ENCODE results near the gene C11orf71.

C11orf71 gene

DNA sequence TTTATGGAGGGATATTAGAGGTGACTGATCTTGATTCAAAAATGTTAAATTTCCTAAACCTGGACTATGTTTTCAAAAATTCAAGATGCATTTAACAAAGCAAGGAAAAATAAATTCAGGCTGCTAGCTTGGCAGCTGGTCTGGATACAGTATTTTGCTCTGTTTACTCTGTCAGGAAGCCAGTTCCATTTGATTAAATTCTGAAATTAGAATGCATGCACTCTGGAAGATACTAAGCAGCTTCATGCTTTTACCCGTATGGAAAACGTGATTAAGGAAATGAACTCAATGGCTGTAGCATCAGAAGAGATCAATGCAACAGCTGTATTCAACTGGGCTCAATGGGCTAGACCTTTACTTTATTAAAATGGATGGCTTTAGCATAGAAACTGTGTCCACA, 14.2 kb downstream of the C11orf71 start:
- no peak overlapping the region for H3K9ac ChIP-seq (ENCODE audit: low read depth, low read length)
- H3K36me3 ChIP-seq (ENCODE audit: insufficient read depth, low read length): no peaks in the 10 kb centered on the region
- no peaks in the 10 kb centered on the region for H3K4me1 ChIP-seq (ENCODE audit: insufficient read depth, low read length)
- no peaks in the 10 kb centered on the region; the same call in 1 of the 2 replicates for H3K9me3 ChIP-seq (ENCODE audit: control insufficient read depth, insufficient read depth, low read length)

DNA sequence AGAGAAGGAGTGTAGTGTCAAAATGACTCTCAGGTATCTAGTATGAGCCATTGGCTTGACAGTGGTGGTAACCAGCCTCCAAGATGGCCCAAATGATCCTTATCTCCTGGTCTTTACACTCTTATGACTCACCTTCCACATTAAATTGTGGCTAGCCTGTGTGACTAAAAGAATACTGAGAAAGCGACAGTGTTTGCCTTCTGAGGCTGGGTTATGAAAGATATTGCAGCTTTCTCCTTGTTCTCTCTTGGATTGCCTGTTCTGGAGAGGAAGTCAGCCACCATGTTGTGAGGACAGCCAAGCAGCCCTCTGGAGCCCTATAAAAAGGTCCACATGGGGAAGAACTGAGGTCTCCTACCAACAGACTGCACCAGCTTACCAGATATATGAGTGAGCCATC, 15.8 kb downstream of the C11orf71 start:
- Histone ChIP-seq H3K9ac (ENCODE audit: low read depth, low read length) (no peak overlapping the region), H3K4me1 (ENCODE audit: insufficient read depth, low read length) (no peaks in the 10 kb centered on the region), H3K9me3 (ENCODE audit: control insufficient read depth, insufficient read depth, low read length) (no peaks in the 10 kb centered on the region; the same call in 1 of the 2 replicates), H3K36me3 (ENCODE audit: insufficient read depth, low read length) (no peaks in the 10 kb centered on the region)

DNA sequence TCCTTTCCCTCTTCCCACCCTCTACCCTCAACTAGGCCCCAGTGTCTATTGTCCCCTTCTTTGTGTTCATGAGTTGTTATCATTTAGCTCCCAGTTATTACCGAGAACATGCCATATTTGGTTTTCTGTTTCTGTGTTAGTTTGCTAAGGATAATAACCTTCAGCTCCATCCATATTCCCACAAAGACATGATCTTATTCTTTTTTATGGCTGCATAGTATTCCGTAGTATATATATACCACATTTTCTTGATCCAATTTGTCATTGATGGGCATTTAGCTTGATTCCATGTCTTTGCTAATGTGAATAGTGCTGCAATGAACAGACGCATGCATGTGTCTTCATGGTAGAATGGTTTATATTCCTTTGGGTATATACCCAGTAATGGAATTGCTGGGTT, 17.8 kb downstream of the C11orf71 start:
- Histone ChIP-seq H3K9me3 (ENCODE audit: control insufficient read depth, insufficient read depth, low read length) (no peaks in the 10 kb centered on the region; the same call in 1 of the 2 replicates), H3K9ac (ENCODE audit: low read depth, low read length) (no peak overlapping the region), H3K4me1 (ENCODE audit: insufficient read depth, low read length) (peaks cover 7% of the 10 kb centered on the region), H3K36me3 (ENCODE audit: insufficient read depth, low read length) (no peaks in the 10 kb centered on the region)

DNA sequence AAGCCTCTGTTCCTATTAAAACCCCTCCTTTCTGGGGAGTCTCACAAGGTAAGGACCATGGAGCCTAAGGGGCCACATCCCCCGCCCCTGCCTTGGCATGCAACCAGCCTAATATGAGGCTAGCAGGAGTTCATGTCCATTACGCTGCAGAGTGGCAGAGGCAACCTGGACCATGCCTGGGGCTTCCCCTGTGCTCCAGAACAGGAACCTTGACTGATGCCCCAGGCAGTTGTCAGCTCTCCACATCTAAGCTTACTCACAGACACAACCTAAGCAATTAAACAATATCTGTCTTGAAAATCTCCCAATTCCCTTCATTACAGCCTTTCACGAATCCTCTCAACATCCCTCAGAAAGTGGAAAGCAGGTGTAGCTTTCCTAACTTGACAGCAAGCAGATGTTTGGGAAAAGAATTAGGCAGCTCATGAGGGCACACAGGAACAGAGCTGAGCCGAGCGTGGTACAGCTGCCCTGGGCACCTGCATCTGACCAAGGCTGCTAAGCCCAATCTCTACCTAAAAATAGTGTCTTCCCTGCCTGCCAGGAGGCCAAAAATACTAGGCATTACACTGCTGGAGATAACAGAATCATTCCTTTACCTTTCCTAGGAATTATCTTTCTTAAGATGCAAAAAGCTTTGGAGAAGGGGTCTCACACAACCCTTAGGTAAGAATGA, 20.8 kb downstream of the C11orf71 start:
- Histone ChIP-seq H3K4me1 (ENCODE audit: insufficient read depth, low read length) (peaks cover 7% of the 10 kb centered on the region), H3K9me3 (ENCODE audit: control insufficient read depth, insufficient read depth, low read length) (no peaks in the 10 kb centered on the region; the same call in 1 of the 2 replicates), H3K36me3 (ENCODE audit: insufficient read depth, low read length) (no peaks in the 10 kb centered on the region), H3K9ac (ENCODE audit: low read depth, low read length) (no peak overlapping the region)

DNA sequence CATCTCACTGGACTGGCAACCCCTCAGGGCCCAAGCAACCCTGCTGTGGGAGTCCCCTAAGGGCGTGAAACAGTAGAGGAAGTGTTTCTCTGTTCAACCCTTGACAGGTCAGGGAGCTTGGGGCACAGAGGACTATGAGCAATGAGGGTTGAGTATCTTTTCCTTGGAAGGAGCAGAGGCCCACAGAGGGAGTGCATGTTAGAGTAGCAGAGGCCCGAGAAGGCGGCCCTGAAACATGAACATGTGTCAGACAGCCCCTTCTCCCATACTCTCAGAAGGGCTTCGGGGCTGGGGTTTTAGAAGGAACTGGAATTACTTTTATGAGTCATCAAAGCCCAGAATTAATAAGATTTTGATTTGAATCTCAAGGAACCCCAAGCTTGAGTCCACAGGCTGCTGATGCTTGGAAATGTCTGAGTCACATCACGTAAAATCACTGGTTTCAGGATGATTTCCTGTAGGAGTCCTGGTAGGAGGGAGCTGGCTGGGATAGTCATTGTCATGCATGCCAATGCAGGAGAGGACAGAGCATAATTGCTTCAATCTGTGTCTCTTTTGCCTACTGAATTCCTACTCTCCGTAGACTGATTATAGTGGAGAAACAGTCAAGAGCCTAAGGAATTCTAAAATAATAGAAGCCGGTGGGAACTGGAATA, 22.6 kb downstream of the C11orf71 start:
- H3K9ac ChIP-seq (ENCODE audit: low read depth, low read length): no peak overlapping the region
- no peaks in the 10 kb centered on the region for H3K9me3 ChIP-seq (ENCODE audit: control insufficient read depth, insufficient read depth, low read length)
- peaks cover 7% of the 10 kb centered on the region for H3K4me1 ChIP-seq (ENCODE audit: insufficient read depth, low read length)
- no peaks in the 10 kb centered on the region for H3K36me3 ChIP-seq (ENCODE audit: insufficient read depth, low read length)

DNA sequence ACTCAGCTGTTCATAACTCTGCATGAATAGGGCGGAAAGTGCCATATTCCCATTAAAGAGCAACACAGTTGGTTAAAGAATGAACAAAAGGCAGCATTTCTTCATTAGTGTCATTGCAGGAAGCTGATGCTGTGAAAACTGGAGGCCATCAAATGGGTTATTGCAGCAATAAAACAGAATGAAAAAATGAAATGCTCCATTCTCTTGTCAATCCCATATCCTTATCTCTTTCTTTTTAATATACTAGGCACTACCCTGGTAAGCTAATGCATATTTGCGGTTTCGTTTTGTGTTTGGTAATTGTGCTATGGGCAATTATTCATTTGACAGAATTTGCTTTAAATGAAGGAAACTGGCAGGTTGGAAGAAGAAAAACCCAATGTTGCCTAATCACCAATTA, 25.3 kb downstream of the C11orf71 start:
- peaks cover 7% of the 10 kb centered on the region for H3K4me1 ChIP-seq (ENCODE audit: insufficient read depth, low read length)
- no peaks in the 10 kb centered on the region; the same call in 1 of the 2 replicates for H3K9me3 ChIP-seq (ENCODE audit: control insufficient read depth, insufficient read depth, low read length)
- no peak overlapping the region for H3K9ac ChIP-seq (ENCODE audit: low read depth, low read length)
- H3K36me3 ChIP-seq (ENCODE audit: insufficient read depth, low read length): no peaks in the 10 kb centered on the region

DNA sequence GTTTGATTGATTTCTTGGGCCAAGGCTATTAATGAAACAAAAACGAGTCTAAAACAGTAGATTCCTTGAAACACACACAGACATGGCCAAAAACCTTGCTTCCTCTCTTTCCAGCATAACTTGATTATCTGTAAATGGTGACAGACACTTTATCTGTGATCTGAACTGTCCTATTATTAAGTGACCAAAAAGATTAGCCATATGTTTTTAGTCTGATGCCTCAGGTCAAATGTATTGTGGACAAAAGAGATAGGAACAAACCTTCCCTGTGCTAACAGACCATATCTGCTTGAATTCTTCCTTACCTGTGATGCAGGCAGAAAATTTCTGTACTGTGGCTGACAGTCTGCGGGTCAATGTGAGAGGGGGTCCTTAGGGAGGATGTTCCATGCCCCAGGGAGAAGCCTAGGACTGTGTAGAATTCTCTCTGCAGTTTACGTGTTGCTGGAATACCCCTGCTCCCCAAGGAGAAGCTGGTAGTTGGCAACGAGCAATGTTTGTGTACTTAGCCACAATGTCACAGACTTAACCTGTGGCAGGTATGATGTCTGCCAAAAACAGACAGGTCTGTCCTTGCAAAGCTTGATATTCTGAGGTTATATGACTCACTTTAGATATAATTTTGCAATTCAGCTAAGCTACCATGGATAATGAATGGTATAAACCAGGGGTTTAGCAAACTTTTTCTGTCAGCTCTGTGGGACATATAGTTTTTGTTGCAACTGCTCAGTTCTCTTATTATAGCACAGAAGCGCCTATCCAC, 31.2 kb downstream of the C11orf71 start:
- H3K4me1 ChIP-seq (ENCODE audit: insufficient read depth, low read length): 0 out of 2 replicates have a peak, but pooled peaks cover 18% of the 10 kb centered on the region
- no peak overlapping the region for H3K9ac ChIP-seq (ENCODE audit: low read depth, low read length)

DNA sequence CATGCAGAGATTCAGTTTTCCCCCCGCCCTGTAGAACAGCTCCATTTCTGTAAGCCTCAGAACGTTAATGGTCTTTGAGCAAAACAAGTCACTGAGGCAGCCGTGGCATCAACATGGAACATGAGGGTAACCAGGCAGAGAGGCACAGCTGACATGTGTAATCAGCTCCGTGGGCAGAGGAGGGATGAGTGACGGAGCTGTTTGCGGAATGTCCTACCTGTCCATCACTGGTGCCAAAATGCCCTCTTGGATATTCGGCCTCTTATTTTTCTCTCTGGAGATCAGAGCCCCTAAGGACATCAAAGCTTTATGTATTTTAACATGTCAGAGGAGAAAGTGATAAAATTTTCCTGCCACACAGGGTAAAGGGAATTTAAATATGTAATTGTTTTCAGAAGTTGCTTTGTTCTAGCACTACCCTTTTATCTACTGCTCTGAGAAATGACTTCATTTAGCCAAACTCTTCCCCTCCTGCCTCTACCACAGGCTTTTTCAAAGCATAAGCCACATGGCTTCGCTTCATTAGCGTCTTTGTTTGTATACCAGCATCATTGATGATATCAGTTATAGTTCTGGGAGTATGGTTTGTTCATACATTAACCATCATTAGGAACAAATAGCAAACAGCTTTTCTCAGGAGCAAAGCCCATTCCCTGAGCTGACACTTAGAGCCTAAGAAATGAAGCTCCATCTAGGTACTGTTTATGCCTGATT, 32.9 kb downstream of the C11orf71 start:
- no peak overlapping the region for H3K9ac ChIP-seq (ENCODE audit: low read depth, low read length)
- no peaks in the 10 kb centered on the region for H3K36me3 ChIP-seq (ENCODE audit: insufficient read depth, low read length)
- 0 out of 2 replicates have a peak, but pooled peaks cover 18% of the 10 kb centered on the region for H3K4me1 ChIP-seq (ENCODE audit: insufficient read depth, low read length)
- no peaks in the 10 kb centered on the region; the same call in 1 of the 2 replicates for H3K9me3 ChIP-seq (ENCODE audit: control insufficient read depth, insufficient read depth, low read length)

More for the DNA sequence above, 31.2 kb downstream of the C11orf71 start:
- Histone ChIP-seq H3K36me3 (ENCODE audit: insufficient read depth, low read length) (no peaks in the 10 kb centered on the region), H3K9me3 (ENCODE audit: control insufficient read depth, insufficient read depth, low read length) (no peaks in the 10 kb centered on the region; the same call in 1 of the 2 replicates)

DNA sequence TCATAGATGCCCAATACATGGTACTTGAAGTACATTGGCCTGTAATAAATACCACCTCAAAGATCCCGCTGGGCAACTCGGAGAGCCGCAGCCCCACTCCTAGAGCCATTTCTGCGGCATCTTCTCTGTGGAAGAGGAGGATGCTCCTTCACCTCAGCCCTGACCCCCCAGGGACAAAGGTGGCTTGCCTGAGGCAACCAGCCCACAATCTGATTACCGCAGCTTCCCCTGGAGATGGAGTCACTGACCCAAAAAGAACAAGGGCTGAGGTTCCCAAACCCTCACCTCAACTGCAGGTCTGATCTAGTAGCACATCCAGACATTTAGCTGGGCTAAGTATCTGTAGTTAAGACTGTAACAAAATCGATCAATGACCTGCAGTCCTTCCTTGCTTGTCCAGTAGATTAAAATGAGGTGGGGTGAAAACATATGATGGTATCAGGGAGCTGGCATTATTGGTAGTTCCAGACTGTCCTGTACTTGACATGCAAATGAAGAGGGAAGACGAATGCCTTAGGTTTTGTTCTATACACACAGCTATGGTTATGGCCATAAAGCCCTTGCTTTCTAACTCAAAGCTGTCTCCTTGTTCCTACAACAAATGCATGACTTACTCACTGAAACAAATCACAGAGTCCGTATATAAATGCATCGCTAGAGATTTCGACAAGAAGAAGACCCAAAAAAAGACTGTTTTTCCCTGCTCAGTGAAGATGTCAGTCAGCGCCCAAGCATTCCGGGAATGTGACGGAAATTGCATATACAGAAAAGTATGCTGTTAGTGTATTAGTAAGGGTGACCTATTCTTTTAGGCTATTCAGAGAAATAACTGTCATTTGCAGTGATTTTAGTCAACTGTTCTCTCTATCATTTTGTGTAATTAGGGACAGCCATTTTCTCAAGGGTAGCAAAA, 33.7 kb downstream of the C11orf71 start:
- H3K4me1 ChIP-seq (ENCODE audit: insufficient read depth, low read length): 0 out of 2 replicates have a peak, but pooled peaks cover 18% of the 10 kb centered on the region
- no peaks in the 10 kb centered on the region for H3K36me3 ChIP-seq (ENCODE audit: insufficient read depth, low read length)
- no peak overlapping the region for H3K9ac ChIP-seq (ENCODE audit: low read depth, low read length)
- no peaks in the 10 kb centered on the region; the same call in 1 of the 2 replicates for H3K9me3 ChIP-seq (ENCODE audit: control insufficient read depth, insufficient read depth, low read length)

DNA sequence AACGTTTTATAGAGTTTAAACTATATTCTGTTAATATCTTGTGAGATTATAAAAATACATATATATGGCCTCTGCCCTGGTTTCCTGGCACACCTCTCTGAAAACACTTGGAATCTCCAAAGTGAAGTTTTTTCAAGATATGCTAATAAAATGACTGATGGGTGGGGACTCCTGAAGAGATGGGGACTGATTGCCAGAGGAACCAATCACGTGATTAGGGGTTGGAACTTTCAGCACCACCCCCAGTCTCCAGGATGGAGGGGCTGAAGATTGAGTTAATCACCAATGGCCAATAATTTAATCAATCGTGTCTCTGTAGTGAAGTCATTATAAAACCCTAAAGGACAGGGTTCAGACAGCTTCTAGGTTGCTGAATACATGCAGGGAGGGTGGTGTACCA, 37.4 kb downstream of the C11orf71 start:
- Histone ChIP-seq H3K9me3 (ENCODE audit: control insufficient read depth, insufficient read depth, low read length) (no peaks in the 10 kb centered on the region), H3K4me1 (ENCODE audit: insufficient read depth, low read length) (0 out of 2 replicates have a peak, but pooled peaks cover 18% of the 10 kb centered on the region), H3K36me3 (ENCODE audit: insufficient read depth, low read length) (no peaks in the 10 kb centered on the region), H3K9ac (ENCODE audit: low read depth, low read length) (no peak overlapping the region)

DNA sequence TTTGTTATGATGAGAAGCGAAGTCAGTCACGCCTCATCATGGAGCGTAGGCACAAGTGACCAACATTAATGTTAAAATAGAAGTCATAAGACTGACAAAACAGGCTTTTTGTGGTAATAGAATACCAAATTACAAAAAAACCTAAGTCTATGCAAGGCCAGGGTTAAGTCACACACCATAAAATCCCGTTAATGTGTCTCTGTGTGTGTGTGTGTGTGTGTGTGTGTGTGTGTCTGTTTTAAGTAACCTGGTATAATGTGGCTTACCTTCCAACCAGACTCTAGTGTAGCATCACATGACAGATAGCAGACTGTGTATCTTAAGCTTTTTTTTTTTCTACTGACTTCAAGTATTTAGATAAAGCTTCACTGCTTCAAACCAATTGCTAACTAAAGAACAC, 38.0 kb downstream of the C11orf71 start:
- H3K4me1 ChIP-seq (ENCODE audit: insufficient read depth, low read length): 0 out of 2 replicates have a peak, but pooled peaks cover 12% of the 10 kb centered on the region
- H3K9ac ChIP-seq (ENCODE audit: low read depth, low read length): no peak overlapping the region
- no peaks in the 10 kb centered on the region for H3K36me3 ChIP-seq (ENCODE audit: insufficient read depth, low read length)

DNA sequence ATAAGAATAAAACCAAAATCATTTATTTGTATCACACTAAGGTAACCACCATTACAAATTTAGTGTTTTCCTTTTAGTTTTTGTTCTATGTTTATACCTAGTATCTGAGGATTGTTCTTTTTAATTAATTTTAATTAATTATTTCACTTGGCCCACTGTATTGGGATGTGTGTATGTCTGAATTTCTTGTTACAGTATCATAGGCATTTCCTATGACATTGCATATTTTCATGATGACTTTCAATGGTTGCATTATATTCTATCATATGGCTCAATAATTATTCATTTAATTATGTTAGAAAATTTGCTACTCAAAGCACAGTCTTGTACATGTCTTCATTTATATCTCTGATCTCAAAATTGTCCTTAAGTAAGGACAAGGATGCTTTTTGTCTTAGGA, 41.0 kb downstream of the C11orf71 start:
- Histone ChIP-seq H3K9ac (ENCODE audit: low read depth, low read length) (no peak overlapping the region), H3K9me3 (ENCODE audit: control insufficient read depth, insufficient read depth, low read length) (no peaks in the 10 kb centered on the region), H3K36me3 (ENCODE audit: insufficient read depth, low read length) (no peaks in the 10 kb centered on the region), H3K4me1 (ENCODE audit: insufficient read depth, low read length) (no peaks in the 10 kb centered on the region)

More for the DNA sequence above, 38.0 kb downstream of the C11orf71 start:
- no peaks in the 10 kb centered on the region for H3K9me3 ChIP-seq (ENCODE audit: control insufficient read depth, insufficient read depth, low read length)

DNA sequence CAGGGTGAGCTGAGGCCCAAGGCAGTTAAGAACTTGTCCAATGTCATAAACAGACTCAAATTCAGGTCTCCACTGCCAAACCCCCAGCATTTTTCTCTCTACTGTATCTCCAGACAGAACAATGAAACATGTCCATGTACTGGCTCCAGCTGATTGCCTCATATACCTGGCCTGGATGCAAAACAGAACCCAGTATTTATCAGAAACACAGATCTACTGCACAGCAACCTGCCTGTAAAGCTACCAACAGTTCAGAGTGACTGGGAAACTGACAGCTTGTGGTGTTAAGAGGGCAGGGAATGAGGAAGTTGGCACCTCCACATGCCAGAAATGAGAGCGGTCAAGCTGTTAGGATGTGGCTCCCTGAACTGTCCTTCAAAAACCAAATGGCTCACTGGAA, 41.6 kb downstream of the C11orf71 start:
- Histone ChIP-seq H3K36me3 (ENCODE audit: insufficient read depth, low read length) (no peaks in the 10 kb centered on the region), H3K9ac (ENCODE audit: low read depth, low read length) (no peak overlapping the region), H3K4me1 (ENCODE audit: insufficient read depth, low read length) (no peaks in the 10 kb centered on the region), H3K9me3 (ENCODE audit: control insufficient read depth, insufficient read depth, low read length) (no peaks in the 10 kb centered on the region)

All from ES-I3 (cell line).